HL-60 (cell line): ENCODE results near the gene TRPM6.

Source experiments
- DNase-seq, 2 experiments: peaks; one replicate each; pipeline ENCODE4 v3.0.0-alpha.2; 2010 to 2020; ENCODE audit warnings: low read depth in 1 of 2, low spot score in 1 of 2
- H3K27ac ChIP-seq: fragments of 250-450 bp; sonication (Bioruptor Pico); replicated peaks from 2 replicates; pipeline ENCODE4 v1.5.1; 2020; ENCODE audit warnings: mild to moderate bottlenecking, moderate library complexity
- H3K27me3 ChIP-seq: fragments of 250-450 bp; sonication (Bioruptor Pico); 2 replicates; pipeline ENCODE4 v1.5.1; 2021; ENCODE audit warnings: mild to moderate bottlenecking, moderate library complexity; ENCODE audit not compliant: insufficient read depth, poor library complexity, severe bottlenecking
- H3K4me3 ChIP-seq: replicated peaks from 2 replicates; pipeline ENCODE4 v1.5.1; 2011; ENCODE audit warnings: mild to moderate bottlenecking, control low read depth, low read length; ENCODE audit not compliant: insufficient read depth
- GABPA ChIP-seq: IDR thresholded peaks from 2 replicates; pipeline ENCODE4 v1.6.1; 2012; ENCODE audit warnings: low read depth
- POLR2AphosphoS5 ChIP-seq: IDR thresholded peaks from 2 replicates; pipeline ENCODE4 v1.6.1; 2012; ENCODE audit warnings: low read depth
- SPI1 ChIP-seq: IDR thresholded peaks from 2 replicates; pipeline ENCODE4 v1.6.1; 2012; ENCODE audit warnings: low read depth, mild to moderate bottlenecking, borderline replicate concordance
- TF ChIP-seq, protein P1 (sequence below): IDR thresholded peaks from 2 replicates; pipeline ENCODE4 v1.6.1; 2012; ENCODE audit warnings: low read depth; ENCODE audit not compliant: insufficient replicate concordance
- TF ChIP-seq, protein P2 (sequence below): IDR thresholded peaks from one replicate; pipeline ENCODE4 v1.5.1; 2011; ENCODE audit warnings: low read length, control low read depth, inconsistent platforms; ENCODE audit not compliant: insufficient read depth

Gene TRPM6

DNA sequence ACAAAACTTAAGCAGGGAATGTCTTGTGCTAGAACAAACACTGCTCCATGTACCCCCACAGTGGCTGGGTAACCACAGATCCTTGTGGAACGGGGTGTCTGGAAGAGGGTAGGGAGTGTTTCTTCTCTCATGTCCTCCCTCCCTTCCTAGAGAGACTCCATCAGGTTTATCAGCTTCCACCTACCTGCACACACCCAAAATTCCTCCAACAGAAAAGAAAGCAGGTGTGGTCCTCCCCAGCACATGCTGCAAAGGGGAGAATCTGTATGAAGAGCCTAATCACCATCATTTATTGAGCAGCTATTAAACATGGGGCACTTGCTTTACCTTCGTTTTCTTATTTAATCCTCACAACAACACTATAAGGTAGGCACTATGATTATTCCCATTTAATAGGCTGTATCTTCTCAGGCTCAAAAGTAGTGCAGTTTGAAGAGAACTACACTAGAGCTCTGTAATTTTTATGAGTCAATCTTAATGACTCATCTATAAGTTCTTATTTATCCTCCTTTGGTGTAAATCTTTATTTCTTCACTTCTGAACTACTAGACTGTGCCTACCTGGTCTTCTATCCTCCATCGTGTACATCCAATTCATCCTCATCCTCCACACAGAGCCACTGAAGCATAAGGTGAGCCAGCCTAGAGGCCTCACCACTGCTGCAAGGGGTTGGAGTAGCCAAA, 33.4 kb upstream of the TRPM6 start:
- no peak overlapping the region for H3K4me3 ChIP-seq
- H3K27me3 ChIP-seq: no peaks in the 10 kb centered on the region
- no peak for DNase-seq
- H3K27ac ChIP-seq: no peak overlapping the region
- no peak for TF ChIP-seq POLR2AphosphoS5
- TF ChIP-seq SPI1: no peak
- TF ChIP-seq, protein P1, sequence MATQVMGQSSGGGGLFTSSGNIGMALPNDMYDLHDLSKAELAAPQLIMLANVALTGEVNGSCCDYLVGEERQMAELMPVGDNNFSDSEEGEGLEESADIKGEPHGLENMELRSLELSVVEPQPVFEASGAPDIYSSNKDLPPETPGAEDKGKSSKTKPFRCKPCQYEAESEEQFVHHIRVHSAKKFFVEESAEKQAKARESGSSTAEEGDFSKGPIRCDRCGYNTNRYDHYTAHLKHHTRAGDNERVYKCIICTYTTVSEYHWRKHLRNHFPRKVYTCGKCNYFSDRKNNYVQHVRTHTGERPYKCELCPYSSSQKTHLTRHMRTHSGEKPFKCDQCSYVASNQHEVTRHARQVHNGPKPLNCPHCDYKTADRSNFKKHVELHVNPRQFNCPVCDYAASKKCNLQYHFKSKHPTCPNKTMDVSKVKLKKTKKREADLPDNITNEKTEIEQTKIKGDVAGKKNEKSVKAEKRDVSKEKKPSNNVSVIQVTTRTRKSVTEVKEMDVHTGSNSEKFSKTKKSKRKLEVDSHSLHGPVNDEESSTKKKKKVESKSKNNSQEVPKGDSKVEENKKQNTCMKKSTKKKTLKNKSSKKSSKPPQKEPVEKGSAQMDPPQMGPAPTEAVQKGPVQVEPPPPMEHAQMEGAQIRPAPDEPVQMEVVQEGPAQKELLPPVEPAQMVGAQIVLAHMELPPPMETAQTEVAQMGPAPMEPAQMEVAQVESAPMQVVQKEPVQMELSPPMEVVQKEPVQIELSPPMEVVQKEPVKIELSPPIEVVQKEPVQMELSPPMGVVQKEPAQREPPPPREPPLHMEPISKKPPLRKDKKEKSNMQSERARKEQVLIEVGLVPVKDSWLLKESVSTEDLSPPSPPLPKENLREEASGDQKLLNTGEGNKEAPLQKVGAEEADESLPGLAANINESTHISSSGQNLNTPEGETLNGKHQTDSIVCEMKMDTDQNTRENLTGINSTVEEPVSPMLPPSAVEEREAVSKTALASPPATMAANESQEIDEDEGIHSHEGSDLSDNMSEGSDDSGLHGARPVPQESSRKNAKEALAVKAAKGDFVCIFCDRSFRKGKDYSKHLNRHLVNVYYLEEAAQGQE: no peak
- no peak for TF ChIP-seq GABPA
- TF ChIP-seq, protein P2, sequence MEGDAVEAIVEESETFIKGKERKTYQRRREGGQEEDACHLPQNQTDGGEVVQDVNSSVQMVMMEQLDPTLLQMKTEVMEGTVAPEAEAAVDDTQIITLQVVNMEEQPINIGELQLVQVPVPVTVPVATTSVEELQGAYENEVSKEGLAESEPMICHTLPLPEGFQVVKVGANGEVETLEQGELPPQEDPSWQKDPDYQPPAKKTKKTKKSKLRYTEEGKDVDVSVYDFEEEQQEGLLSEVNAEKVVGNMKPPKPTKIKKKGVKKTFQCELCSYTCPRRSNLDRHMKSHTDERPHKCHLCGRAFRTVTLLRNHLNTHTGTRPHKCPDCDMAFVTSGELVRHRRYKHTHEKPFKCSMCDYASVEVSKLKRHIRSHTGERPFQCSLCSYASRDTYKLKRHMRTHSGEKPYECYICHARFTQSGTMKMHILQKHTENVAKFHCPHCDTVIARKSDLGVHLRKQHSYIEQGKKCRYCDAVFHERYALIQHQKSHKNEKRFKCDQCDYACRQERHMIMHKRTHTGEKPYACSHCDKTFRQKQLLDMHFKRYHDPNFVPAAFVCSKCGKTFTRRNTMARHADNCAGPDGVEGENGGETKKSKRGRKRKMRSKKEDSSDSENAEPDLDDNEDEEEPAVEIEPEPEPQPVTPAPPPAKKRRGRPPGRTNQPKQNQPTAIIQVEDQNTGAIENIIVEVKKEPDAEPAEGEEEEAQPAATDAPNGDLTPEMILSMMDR: no peak

DNA sequence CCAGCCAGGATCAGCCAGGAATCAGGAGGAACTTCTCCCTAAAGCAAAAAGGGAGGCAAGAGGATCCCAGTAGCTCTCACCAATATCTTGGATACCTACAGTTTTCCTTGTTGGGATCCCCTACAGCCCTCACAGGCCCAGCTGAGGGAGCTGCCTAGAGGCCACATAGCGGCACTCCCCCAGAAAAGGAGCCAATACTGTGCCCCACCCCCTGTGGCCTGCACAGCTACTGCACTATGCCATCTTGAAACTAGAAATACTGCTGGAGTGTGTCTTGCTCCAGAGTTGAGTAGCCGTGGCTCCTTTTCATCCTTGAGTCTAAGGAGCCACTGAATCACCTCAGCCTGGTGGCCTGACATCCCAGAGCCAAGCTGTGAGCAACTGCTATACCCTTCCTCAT, 22.3 kb upstream of the TRPM6 start:
- DNase-seq: no peak
- H3K4me3 ChIP-seq: no peak overlapping the region
- no peak overlapping the region for H3K27ac ChIP-seq
- H3K27me3 ChIP-seq: no peaks in the 10 kb centered on the region
- TF ChIP-seq SPI1 (no peak), POLR2AphosphoS5 (no peak), GABPA (no peak)
- TF ChIP-seq, protein P2: no peak
- TF ChIP-seq, protein P1: no peak

DNA sequence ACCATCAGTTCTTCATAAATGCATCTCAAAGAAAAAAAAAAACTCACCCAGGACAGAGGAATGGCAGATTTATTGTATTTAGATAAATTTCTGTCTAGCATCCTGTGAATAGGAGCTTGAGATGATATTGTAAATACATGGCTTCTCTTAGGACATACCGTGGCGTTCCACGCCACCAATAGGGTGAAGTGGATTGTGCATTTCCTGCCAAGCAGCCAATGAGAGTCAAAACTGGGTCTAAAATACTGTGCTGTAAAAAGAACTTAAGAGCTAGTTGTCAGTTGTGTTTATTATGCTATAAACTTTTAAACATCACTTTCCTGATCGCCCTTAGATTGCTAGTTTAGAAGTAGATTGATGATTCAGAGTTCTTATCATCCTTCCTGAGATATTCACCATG, 20.9 kb upstream of the TRPM6 start:
- DNase-seq: no peak
- no peaks in the 10 kb centered on the region for H3K27me3 ChIP-seq
- TF ChIP-seq, protein P2: no peak
- TF ChIP-seq SPI1 (no peak), GABPA (no peak), POLR2AphosphoS5 (no peak)
- TF ChIP-seq, protein P1: no peak
- no peak overlapping the region for H3K4me3 ChIP-seq
- no peak overlapping the region for H3K27ac ChIP-seq
